NB4 (cell line): ENCODE measurements around the gene ENG.

Experiments used
- POLR2A ChIP-seq: IDR thresholded peaks from 2 replicates; pipeline ENCODE4 v1.6.1; 2011; ENCODE audit warnings: mild to moderate bottlenecking; ENCODE audit not compliant: insufficient read length; ENCODE audit errors: extremely low read depth
- TF ChIP-seq, protein P1 (sequence below): IDR thresholded peaks from one replicate; pipeline ENCODE4 v1.5.1; 2012; ENCODE audit warnings: low read depth, low read length
- TF ChIP-seq, protein P2 (sequence below): IDR thresholded peaks from 2 replicates; pipeline ENCODE4 v1.6.1; 2011; ENCODE audit warnings: low read depth, low read length

DNA sequence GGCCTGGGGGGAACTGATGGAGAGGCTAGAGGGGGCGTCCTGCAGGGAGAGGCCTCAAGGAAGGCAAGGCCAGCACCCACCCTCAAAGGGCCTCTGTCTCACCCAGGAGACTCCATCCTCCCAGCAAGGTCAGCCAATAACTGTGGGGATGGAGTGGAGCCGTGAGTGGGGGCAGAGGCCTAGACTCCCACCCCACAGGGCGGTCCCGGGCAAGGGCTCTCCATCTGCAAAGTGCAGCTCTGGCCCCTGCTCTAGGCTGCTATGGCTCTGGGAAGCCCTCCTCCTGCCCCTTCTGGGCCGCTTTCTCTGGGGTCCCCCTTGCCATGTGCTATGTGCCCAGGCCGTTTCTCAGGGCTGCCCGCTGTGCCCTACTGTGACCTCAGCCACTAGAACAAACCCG lies 37.7 kb downstream of the ENG start:
- no peak for TF ChIP-seq POLR2A
- TF ChIP-seq, protein P1, sequence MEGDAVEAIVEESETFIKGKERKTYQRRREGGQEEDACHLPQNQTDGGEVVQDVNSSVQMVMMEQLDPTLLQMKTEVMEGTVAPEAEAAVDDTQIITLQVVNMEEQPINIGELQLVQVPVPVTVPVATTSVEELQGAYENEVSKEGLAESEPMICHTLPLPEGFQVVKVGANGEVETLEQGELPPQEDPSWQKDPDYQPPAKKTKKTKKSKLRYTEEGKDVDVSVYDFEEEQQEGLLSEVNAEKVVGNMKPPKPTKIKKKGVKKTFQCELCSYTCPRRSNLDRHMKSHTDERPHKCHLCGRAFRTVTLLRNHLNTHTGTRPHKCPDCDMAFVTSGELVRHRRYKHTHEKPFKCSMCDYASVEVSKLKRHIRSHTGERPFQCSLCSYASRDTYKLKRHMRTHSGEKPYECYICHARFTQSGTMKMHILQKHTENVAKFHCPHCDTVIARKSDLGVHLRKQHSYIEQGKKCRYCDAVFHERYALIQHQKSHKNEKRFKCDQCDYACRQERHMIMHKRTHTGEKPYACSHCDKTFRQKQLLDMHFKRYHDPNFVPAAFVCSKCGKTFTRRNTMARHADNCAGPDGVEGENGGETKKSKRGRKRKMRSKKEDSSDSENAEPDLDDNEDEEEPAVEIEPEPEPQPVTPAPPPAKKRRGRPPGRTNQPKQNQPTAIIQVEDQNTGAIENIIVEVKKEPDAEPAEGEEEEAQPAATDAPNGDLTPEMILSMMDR = no peak
- TF ChIP-seq, protein P2, sequence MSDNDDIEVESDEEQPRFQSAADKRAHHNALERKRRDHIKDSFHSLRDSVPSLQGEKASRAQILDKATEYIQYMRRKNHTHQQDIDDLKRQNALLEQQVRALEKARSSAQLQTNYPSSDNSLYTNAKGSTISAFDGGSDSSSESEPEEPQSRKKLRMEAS = no peak
